Right lobe of liver (tissue), 6 donors: ENCODE measurements around the gene PLXNA3. TPM values are rescaled to one million over a fixed set of nuclear protein-coding genes. Genes with fewer than 3 reads are reported as not detected.

ENCODE experiments used
- ATAC-seq, 4 donors: fragments of 200-7000 bp; cut with Tn5 transposase; one replicate each; pipeline ENCODE4 v1.9.1; 2020; ENCODE audit warnings: mild to moderate bottlenecking in 4 of 4, moderate library complexity in 4 of 4
- DNase-seq, 3 donors: peaks; one replicate each; pipeline ENCODE4 v3.0.0-alpha.2; 2020
- H3K27ac ChIP-seq, 3 donors: fragments of 200-600 bp; one replicate each; pipeline ENCODE4 v1.8.0; 2022
- H3K27me3 ChIP-seq, 2 donors: fragments of 200-600 bp; one replicate each; pipeline ENCODE4 v1.8.0; 2022
- H3K36me3 ChIP-seq, 4 donors: fragments of 200-600 bp; sonication (generic) in 1 of 4; one replicate each; pipeline versions ENCODE4 v1.5.1 to v1.8.0; 2017 to 2022; ENCODE audit warnings: control low read depth in 1 of 4
- H3K4me1 ChIP-seq, 4 donors: fragments of 200-600 bp; sonication (generic) in 1 of 4; one replicate each; pipeline versions ENCODE4 v1.5.1 to v1.8.0; 2017 to 2022; ENCODE audit warnings: control low read depth in 1 of 4
- H3K4me3 ChIP-seq, 3 donors: fragments of 200-600 bp; one replicate each; pipeline ENCODE4 v1.8.0; 2022
- H3K9me3 ChIP-seq, 4 donors: fragments of 200-600 bp; sonication (generic) in 1 of 4; one replicate each; pipeline versions ENCODE4 v1.5.1 to v1.8.0; 2017 to 2022; ENCODE audit warnings: control low read depth in 1 of 4
- POLR2A ChIP-seq: fragments of 450-650 bp; IDR thresholded peaks from one replicate; pipeline ENCODE4 v1.6.1; 2017; ENCODE audit warnings: antibody characterized with exemption, mild to moderate bottlenecking
- WGBS: methylation state at CpG from one replicate; pipeline ENCODE4 v1.1.6; 2018; ENCODE audit warnings: low coverage, low lambda C conversion rate; ENCODE audit not compliant: insufficient coverage; ENCODE audit errors: missing lambda C conversion rate; 5-methylcytosine and 5-hydroxymethylcytosine counted together
- intact Hi-C, 2 donors: fragments of 100-400 bp; cut with DNase I; formaldehyde crosslinking; loops; one replicate each; pipeline versions ENCODE4 v1.11.2 to v1.14.1; 2022
- total RNA-seq, 6 experiments: library from RNA; depleted of rRNA in 2 of 6; stranded (reverse); fragments of >200 nt in 2 of 6; fragmentation: NEBNext Ultra II Directional in 3 of 6; extraction: Animal tissue kit (Norgen Biotek cat#: 25700) in 3 of 6; gene quantifications; one replicate each; pipeline versions ENCODE4 v1.1.0 to v1.2.4, GENCODE V29; 2016 to 2023
- TF ChIP-seq, protein P1 (sequence below), 4 donors: fragments of 200-600 bp in 3 of 4; fragments of 450-650 bp in 1 of 4; IDR thresholded peaks; one replicate each; pipeline versions ENCODE4 v1.5.1 to v1.8.0; 2016 to 2022; ENCODE audit warnings: antibody characterized with exemption in 4 of 4, mild to moderate bottlenecking in 2 of 4
- donor health status: DM: no; HTN: yes; CAD: no.
- donor health status: DM: no; HTN: no; CAD: no.
- donor health status: DM: no; HTN: no; CAD: no.
- donor health status: DM: no; HTN: yes; CAD: no.
- donor health status: DM: no; HTN: yes; CAD: no.

Gene PLXNA3
- total RNA-seq, 6 experiments from 2014 or later = 1.3 to 22.8 (median 2.6) TPM

DNA sequence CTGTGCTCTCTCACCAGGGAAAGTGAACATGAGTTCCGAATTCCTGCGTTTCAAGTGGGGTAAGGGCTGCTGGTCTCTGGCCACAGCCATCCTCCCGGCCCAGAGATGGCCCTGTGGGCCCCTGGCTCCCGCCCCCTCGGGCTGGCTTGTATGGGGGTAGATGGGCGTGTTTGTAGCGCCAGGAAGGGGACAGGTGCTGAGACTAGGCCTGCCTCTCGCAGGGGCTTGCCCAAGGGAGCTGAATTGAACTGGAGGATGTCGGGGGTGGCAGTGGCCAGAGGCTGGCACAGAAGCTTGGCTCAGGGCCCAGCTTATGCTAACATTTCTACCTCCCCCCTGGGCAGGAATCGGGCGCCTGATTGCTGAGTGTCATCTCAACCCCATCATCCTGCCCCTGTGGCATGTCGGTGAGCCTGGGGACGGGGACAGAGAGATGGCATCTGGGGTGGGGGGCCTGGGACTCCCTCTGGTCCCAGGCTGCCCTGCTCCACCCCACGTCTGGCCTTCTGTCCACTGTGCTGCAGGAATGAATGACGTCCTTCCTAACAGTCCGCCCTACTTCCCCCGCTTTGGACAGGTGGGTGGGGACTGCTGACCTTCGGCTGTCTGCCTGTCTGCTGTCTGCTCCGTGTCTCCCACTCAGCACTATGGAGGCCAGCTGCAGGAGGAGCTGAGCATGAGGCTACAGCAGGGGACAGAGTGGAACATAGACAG is 38.2 kb upstream of the PLXNA3 start:
- no peak for TF ChIP-seq POLR2A
- TF ChIP-seq, protein P1, sequence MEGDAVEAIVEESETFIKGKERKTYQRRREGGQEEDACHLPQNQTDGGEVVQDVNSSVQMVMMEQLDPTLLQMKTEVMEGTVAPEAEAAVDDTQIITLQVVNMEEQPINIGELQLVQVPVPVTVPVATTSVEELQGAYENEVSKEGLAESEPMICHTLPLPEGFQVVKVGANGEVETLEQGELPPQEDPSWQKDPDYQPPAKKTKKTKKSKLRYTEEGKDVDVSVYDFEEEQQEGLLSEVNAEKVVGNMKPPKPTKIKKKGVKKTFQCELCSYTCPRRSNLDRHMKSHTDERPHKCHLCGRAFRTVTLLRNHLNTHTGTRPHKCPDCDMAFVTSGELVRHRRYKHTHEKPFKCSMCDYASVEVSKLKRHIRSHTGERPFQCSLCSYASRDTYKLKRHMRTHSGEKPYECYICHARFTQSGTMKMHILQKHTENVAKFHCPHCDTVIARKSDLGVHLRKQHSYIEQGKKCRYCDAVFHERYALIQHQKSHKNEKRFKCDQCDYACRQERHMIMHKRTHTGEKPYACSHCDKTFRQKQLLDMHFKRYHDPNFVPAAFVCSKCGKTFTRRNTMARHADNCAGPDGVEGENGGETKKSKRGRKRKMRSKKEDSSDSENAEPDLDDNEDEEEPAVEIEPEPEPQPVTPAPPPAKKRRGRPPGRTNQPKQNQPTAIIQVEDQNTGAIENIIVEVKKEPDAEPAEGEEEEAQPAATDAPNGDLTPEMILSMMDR (IDR thresholded peaks at IDR 0.05) = no peak
- Histone ChIP-seq H3K4me3 (no peak overlapping the region), H3K4me1 (no peaks in the 10 kb centered on the region), H3K27ac (no peak overlapping the region), H3K9me3 (no peaks in the 10 kb centered on the region), H3K27me3 (no peaks in the 10 kb centered on the region), H3K36me3 (no peaks in the 10 kb centered on the region)
- WGBS = 68% methylated on average over 3 of the region's 19 CpGs
- intact Hi-C loops = no loop called here
- ATAC-seq (peak; percentile 46 to 64 (median 60)), DNase-seq (no peak)

DNA sequence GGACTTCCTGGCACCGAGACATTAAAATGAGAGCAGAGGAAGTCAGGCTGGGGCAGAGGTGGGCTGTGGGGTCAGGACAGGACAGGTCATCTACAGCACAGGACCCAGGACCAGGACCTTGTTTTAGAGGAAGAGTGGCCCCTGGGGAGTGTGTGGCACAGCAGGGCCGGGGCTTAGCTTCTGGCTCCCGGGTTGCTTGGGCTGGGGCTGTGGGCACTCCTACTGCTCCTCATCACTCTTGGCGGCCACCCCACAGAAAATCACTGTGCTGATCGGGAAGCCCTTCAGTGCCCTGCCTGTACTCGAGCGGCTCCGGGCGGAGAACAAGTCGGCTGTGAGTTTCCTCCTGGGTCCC is 37.7 kb upstream of the PLXNA3 start:
- WGBS = 80% methylated on average over 1 of the region's 10 CpGs
- Histone ChIP-seq H3K4me1 (no peaks in the 10 kb centered on the region), H3K9me3 (no peaks in the 10 kb centered on the region), H3K4me3 (no peak overlapping the region), H3K27ac (no peak overlapping the region), H3K27me3 (no peaks in the 10 kb centered on the region), H3K36me3 (no peaks in the 10 kb centered on the region)
- DNase-seq = no peak
- no peak for ATAC-seq
- intact Hi-C loops = no loop called here
- TF ChIP-seq POLR2A = no peak
- TF ChIP-seq, protein P1 (IDR thresholded peaks at IDR 0.05) = no peak

DNA sequence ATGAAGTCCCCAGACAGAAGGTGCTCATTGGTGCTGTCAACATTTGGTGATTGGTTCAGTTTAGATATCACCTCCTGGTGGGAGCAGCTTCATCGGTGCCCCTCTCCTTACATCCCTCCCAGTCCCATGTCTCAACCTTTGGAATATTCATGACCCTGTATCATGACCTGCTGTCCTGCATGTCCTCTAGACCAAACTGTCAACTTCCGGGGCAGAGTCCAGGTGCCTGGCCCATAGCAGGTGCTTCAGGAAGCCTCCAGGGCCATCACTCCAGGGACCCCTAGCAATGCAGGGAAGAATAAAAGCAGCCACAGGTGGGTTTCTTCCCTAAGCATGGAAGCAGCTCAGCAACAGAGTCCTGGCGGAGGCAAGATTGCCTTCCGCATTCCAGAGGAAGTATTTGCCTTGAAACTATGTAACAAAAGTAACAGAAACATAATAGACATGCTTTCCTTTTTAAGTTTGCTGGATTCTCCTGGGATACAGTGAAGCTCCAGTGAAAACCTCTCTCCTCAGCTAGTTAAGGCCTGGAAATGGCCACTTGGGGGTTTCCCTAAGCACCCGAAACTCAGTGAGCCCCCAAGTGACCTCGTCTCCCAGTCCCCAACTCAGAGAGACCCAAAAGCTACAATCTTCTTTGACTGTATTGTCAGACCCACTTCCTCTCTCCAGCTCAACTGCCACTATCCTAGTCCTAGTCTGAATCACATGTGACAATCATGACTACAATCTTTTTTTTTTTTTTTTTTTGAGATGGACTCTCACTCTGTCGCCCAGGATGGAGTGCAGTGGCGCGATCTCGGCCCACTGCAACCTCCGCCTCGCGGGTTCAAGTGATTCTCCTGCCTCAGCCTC is 30.9 kb upstream of the PLXNA3 start:
- Histone ChIP-seq H3K27me3 (no peaks in the 10 kb centered on the region), H3K27ac (no peak overlapping the region), H3K36me3 (no peaks in the 10 kb centered on the region), H3K9me3 (no peaks in the 10 kb centered on the region), H3K4me1 (peaks cover 0 to 11% (median 0%) of the 10 kb centered on the region in 4 donors), H3K4me3 (no peak overlapping the region)
- DNase-seq (no peak), ATAC-seq (no peak)
- intact Hi-C loops = no loop called here
- TF ChIP-seq POLR2A = no peak
- TF ChIP-seq, protein P1 (IDR thresholded peaks at IDR 0.05) = no peak
- 70% methylated on average over 10 of the region's 13 CpGs for WGBS

DNA sequence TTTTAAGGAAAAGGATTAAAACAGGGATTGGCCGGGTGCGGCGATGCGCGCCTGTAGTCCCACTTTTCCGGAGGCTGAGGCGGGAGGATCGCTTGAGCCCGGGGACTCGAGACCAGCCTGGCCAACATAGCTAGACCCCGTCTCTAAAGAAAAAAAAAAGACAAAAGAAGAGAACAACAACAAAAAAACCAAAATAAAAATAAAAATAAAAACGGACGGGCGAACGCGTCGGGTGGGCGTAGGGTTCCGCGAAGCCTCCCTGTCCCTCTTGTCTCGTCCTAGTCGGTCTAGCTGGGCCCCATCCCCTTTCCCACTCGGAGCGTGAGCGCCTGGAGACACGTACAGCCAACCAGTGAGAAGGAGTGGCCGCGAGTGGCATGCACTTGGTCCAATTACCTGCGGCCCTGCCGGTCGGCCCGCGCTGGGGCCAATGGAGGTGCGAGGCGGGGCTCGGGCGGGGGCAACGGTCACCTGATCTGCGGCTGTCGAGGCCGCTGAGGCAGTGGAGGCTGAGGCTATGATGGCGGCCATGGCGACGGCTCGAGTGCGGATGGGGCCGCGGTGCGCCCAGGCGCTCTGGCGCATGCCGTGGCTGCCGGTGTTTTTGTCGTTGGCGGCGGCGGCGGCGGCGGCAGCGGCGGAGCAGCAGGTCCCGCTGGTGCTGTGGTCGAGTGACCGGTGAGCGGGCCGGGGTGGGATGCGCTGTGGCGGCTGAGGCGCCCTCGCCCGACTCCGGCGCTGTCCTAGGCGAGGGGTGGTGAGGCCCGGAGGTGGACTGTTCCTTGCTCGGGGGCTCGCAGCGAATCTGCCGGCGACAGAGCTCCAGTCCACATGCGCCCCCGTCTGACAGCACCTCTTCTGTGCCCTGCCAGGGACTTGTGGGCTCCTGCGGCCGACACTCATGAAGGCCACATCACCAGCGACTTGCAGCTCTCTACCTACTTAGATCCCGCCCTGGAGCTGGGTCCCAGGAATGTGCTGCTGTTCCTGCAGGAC is 29.6 kb upstream of the PLXNA3 start, which contains the start of gene ATP6AP1:
ATP6AP1 (plus strand) TSS at position 502 of the 996 bp plus-strand sequence; CDS start at position 518, 16 bp downstream.
- ATAC-seq = peak; percentile 96 to 99 (median 98)
- Histone ChIP-seq H3K36me3 (no peaks in the 10 kb centered on the region), H3K27ac (peak within 1 kb of the TSS; percentile 44 to 76 (median 59)), H3K9me3 (no peaks in the 10 kb centered on the region), H3K4me3 (peak within 1 kb of the TSS; percentile 69 to 74 (median 73)), H3K4me1 (peaks cover 0 to 11% (median 0%) of the 10 kb centered on the region in 4 donors), H3K27me3 (no peaks in the 10 kb centered on the region)
- WGBS = 38% methylated on average over 29 of the region's 87 CpGs
- DNase-seq = peak; percentile 92 to 95 (median 93)
- intact Hi-C loops = no loop called here
- peak; percentile 41 for TF ChIP-seq POLR2A
- TF ChIP-seq, protein P1 (IDR thresholded peaks at IDR 0.05) = no peak
